Testis (tissue), 3 donors: Measurements from ENCODE around the gene MANF. TPM values are rescaled to one million over a fixed set of nuclear protein-coding genes. Genes with fewer than 3 reads are reported as not detected.
A peak's percentile ranks its signal among the peaks of the same experiment; 100 is the strongest.
"Not testable (repeated sequence)": the region's sequence is repeated elsewhere in the genome, so short reads cannot be mapped to it uniquely, and the experiment has no call there.

Experiments used
- DNase-seq: peaks from one replicate; pipeline ENCODE4 v3.0.0-alpha.2; 2019
- H3K27ac ChIP-seq, 2 donors: fragments of 200-600 bp; sonication (generic); one replicate each; pipeline ENCODE4 v1.5.1; 2019
- H3K27me3 ChIP-seq: fragments of 200-600 bp; sonication (generic); one replicate; pipeline ENCODE4 v1.5.1; 2019
- H3K36me3 ChIP-seq: fragments of 200-600 bp; sonication (generic); one replicate; pipeline ENCODE4 v1.5.1; 2017; ENCODE audit warnings: low read depth; ENCODE audit errors: missing control alignments
- H3K4me1 ChIP-seq: fragments of 200-600 bp; sonication (generic); one replicate; pipeline ENCODE4 v1.5.1; 2019
- H3K4me3 ChIP-seq, 2 donors: fragments of 200-600 bp; sonication (generic); one replicate each; pipeline ENCODE4 v1.5.1; 2017 to 2019
- H3K9me3 ChIP-seq: fragments of 200-600 bp; sonication (generic); one replicate; pipeline ENCODE4 v1.5.1; 2017
- POLR2A ChIP-seq: fragments of 450-650 bp; IDR thresholded peaks from one replicate; pipeline ENCODE4 v1.6.1; 2017; ENCODE audit warnings: antibody characterized with exemption, mild to moderate bottlenecking, moderate library complexity
- WGBS, 2 donors: methylation state at CpG; one replicate each; pipeline ENCODE4 v1.1.5; 2018; 5-methylcytosine and 5-hydroxymethylcytosine counted together
- intact Hi-C: fragments of 100-400 bp; cut with DNase I; formaldehyde crosslinking; loops from one replicate; pipeline ENCODE4 v1.15.1; 2023; ENCODE audit warnings: low total_unique reads
- polyA plus RNA-seq: library from polyadenylated mRNA; stranded (reverse); fragments of 350-450 nt; fragmentation: Illumina TruSeq; extraction: RNeasy Lipid Tissue Mini Kit (QIAGEN cat#74804); gene quantifications from one replicate; pipeline ENCODE4 v1.2.3, GENCODE V29; 2014; ENCODE audit warnings: low read depth, low replicate concordance; ENCODE audit not compliant: insufficient read depth
- total RNA-seq, 2 donors: library from RNA; depleted of rRNA; stranded (reverse); fragments of >200 nt; gene quantifications; one replicate each; pipeline ENCODE4 v1.2.3, GENCODE V29; 2016
- TF ChIP-seq, protein P1 (sequence below), 3 experiments: fragments of 450-650 bp in 2 of 3; fragments of 200-600 bp in 1 of 3; sonication (generic) in 1 of 3; IDR thresholded peaks; one replicate each; pipeline ENCODE4 v1.5.1; 2016 to 2019; ENCODE audit warnings: antibody characterized with exemption in 3 of 3, mild to moderate bottlenecking in 2 of 3, moderate library complexity in 1 of 3

The MANF gene
- total and polyA plus RNA-seq, 3 donors from 2014 or later = 48.6 to 167 (median 62.8) TPM

DNA sequence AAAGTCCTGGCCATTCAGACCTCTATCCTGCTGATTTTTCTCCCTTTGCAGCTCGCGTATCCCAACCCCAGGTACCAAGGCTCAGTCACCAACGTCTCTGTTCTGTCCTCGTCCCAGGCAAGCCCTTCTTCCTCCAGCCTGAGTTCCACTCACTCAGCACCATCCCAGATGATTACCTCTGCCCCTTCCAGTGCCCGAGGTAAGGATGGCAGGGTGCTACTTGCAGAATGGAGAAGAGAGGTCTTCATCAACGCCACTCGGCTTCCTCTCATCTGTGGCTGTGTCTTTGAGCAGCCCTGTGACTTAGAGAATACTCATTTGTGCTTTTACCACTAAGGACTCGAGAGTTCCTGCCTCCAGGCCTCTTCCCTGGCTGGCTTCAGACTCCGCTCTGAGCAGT lies 22.6 kb upstream of the MANF start:
- H3K4me1 ChIP-seq = no peaks in the 10 kb centered on the region
- TF ChIP-seq POLR2A = no peak
- TF ChIP-seq, protein P1, sequence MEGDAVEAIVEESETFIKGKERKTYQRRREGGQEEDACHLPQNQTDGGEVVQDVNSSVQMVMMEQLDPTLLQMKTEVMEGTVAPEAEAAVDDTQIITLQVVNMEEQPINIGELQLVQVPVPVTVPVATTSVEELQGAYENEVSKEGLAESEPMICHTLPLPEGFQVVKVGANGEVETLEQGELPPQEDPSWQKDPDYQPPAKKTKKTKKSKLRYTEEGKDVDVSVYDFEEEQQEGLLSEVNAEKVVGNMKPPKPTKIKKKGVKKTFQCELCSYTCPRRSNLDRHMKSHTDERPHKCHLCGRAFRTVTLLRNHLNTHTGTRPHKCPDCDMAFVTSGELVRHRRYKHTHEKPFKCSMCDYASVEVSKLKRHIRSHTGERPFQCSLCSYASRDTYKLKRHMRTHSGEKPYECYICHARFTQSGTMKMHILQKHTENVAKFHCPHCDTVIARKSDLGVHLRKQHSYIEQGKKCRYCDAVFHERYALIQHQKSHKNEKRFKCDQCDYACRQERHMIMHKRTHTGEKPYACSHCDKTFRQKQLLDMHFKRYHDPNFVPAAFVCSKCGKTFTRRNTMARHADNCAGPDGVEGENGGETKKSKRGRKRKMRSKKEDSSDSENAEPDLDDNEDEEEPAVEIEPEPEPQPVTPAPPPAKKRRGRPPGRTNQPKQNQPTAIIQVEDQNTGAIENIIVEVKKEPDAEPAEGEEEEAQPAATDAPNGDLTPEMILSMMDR (IDR thresholded peaks at IDR 0.05) = no peak

DNA sequence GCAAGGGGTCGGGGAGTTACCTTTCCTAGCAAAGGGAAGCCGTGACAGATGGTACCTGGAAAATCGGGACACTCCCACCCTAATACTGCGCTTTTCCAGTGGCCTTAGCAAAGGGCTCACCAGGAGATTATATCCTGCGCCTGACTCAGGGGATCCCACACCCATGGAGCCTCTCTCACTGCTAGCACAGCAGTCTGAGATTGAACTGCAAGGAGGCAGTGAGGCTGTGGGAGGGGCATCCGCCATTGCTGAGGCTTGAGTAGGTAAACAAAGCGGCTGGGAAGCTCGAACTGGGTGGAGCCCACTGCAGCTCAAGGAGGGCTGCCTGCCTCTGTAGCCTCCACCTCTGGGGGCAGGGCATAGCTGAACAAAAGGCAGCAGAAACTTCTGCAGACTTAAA lies 16.8 kb upstream of the MANF start:
- H3K4me3 ChIP-seq, H3K36me3 ChIP-seq, DNase-seq, H3K9me3 ChIP-seq, H3K4me1 ChIP-seq, H3K27ac ChIP-seq, H3K27me3 ChIP-seq, intact Hi-C loops: not testable (repeated sequence)
- 91 to 96% methylated on average over 8 of the region's 8 CpGs for WGBS, 2 donors

More for the DNA sequence above, 22.6 kb upstream of the MANF start:
- H3K4me3 ChIP-seq = no peak overlapping the region
- 92 to 93% methylated on average over 7 to 9 of the region's 9 CpGs for WGBS, 2 donors
- no peaks in the 10 kb centered on the region for H3K9me3 ChIP-seq
- DNase-seq = no peak
- no peaks in the 10 kb centered on the region for H3K27me3 ChIP-seq
- H3K27ac ChIP-seq = no peak overlapping the region
- intact Hi-C loops = no loop called here
- H3K36me3 ChIP-seq = no peaks in the 10 kb centered on the region

DNA sequence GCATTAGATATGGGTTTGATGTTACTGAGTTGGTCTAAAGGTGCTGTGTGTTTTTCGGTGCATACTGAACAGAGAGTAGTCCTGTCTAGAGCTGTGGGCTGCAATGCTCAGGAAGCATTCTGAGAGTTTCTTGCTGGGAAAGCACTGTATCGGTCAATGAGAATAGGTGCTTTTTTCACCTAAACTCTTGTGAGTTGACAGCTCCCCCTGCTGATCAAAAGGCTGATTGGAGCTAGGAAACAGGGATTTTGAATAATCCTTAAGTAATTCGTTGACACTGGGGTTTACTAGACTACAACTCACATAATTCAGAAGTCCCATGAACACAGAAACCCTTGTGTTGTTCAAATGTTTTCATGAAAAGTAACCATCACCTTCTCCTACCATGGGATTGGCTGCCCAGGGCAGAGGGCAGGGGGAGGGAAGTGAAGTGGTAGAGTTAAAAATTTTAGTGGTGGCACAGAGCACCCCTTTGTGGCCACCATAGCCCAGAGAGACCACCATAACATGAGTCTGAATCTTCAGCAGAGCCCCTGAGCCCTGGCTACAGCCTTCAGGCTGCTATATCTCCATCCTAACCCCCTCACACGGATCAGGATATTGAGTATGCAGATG lies 13.0 kb upstream of the MANF start:
- H3K9me3 ChIP-seq = no peaks in the 10 kb centered on the region
- no peak overlapping the region for H3K4me3 ChIP-seq
- WGBS, 2 donors = 48 to 49% methylated on average over 4 of the region's 4 CpGs
- H3K27ac ChIP-seq = no peak overlapping the region
- no peaks in the 10 kb centered on the region for H3K4me1 ChIP-seq
- no peak for TF ChIP-seq POLR2A
- TF ChIP-seq, protein P1 (IDR thresholded peaks at IDR 0.05) = peak; percentile 41 to 48 (median 44)
- H3K27me3 ChIP-seq = no peaks in the 10 kb centered on the region
- intact Hi-C loops = no loop called here
- no peaks in the 10 kb centered on the region for H3K36me3 ChIP-seq
- peak; percentile 80 for DNase-seq

DNA sequence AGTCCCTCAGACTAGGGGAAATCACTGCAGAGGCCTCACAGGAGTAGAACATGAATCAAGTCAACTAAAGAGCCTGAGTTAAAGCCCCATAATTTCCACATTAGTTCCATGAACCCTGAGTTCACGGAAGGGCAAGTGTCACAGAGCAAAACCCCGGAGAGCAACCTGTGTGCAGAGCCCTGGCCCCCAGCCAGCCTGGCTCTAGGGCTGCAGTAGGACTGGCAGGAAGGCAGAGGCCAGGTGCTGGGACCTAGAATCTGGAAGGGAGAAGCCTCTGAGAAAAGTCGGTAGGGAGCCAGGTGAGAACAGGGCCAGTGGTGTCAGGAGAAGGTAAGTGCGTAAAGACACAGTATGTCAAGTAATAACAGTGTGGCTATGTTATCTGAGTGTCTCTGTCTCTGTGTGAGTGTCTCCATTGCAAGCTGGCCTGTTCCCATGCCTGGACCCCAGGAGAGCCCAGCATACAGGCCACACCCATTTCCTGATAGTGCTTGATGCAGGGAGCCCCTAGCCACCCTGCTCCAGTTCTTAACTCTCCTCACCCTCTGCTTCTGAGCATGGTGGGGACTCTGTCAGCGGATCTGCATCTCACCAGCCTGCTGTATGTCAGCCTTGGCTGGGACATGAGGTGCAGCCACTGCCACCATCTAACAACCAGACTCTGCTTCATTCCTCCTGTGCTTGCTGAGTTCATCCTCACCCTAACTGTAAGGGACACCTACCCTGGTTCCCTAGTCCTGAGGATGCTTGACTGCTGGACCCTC lies 11.3 kb upstream of the MANF start:
- no peak for TF ChIP-seq POLR2A
- TF ChIP-seq, protein P1 (IDR thresholded peaks at IDR 0.05) = no peak
- H3K4me1 ChIP-seq = no peaks in the 10 kb centered on the region
- no peak overlapping the region for H3K27ac ChIP-seq
- no peak overlapping the region for H3K4me3 ChIP-seq
- no peaks in the 10 kb centered on the region for H3K9me3 ChIP-seq
- 75 to 88% methylated on average over 5 of the region's 5 CpGs for WGBS, 2 donors
- H3K27me3 ChIP-seq = no peaks in the 10 kb centered on the region
- H3K36me3 ChIP-seq = no peaks in the 10 kb centered on the region
- intact Hi-C loops = no loop called here
- DNase-seq = no peak

DNA sequence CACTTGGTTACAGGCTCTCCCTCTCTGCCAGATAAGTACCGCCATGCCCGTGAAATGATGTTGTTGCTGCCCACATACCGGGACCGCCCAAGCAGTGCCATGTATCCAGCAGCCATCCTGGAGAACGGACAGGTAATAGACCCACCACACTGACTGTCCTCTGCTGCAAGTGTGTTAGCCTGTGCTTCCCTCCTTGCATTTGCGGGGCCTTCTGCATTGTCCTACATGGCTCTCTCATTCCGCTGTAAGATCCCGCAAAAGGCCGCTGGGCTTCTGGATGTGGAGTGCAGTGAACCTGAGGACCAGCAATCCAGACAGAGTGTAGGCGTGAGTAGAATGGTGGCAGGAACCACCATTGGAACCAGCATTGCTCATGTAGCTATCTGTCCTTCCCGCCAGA lies 10.6 kb upstream of the MANF start:
- Histone ChIP-seq H3K4me1 (no peaks in the 10 kb centered on the region), H3K36me3 (no peaks in the 10 kb centered on the region), H3K4me3 (no peak overlapping the region), H3K9me3 (no peaks in the 10 kb centered on the region), H3K27me3 (no peaks in the 10 kb centered on the region), H3K27ac (no peak overlapping the region)
- DNase-seq = no peak
- intact Hi-C loops = no loop called here
- TF ChIP-seq POLR2A = no peak
- 95 to 98% methylated on average over 11 of the region's 11 CpGs for WGBS, 2 donors
